ENCODE results near the gene CNOT4. TPM values are rescaled to one million over a fixed set of nuclear protein-coding genes. Genes with fewer than 3 reads are reported as not detected.
"Not testable (repeated sequence)": the region's sequence is repeated elsewhere in the genome, so short reads cannot be mapped to it uniquely, and the experiment has no call there.

The CNOT4 gene
- total and polyA plus RNA-seq, 12 donors, result 8.7 to 28.1 (median 16.8) TPM

DNA sequence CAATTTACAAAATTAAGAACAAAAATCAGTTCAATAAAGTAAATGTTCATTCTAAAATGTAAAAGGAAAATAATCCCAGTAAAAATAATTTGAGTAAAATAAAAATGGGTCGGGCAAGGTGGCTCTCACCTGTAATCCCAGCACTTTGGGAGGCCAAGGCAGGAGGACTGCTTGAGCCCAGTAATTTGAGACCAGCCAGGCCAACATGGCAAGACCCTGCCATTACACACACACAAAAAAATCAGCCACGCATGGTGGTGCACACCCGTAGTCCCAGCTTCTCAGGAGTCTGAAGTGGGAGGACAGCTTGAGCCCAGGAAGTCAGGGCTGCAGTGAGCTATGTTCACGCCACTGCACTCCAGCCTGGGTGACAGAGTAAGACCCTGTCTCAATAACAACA lies 34.4 kb downstream of the CNOT4 start:
- no peak overlapping the region for H3K27ac ChIP-seq
- no peak for TF ChIP-seq POLR2A (IDR thresholded peaks at IDR 0.05)
- TF ChIP-seq, protein P1, sequence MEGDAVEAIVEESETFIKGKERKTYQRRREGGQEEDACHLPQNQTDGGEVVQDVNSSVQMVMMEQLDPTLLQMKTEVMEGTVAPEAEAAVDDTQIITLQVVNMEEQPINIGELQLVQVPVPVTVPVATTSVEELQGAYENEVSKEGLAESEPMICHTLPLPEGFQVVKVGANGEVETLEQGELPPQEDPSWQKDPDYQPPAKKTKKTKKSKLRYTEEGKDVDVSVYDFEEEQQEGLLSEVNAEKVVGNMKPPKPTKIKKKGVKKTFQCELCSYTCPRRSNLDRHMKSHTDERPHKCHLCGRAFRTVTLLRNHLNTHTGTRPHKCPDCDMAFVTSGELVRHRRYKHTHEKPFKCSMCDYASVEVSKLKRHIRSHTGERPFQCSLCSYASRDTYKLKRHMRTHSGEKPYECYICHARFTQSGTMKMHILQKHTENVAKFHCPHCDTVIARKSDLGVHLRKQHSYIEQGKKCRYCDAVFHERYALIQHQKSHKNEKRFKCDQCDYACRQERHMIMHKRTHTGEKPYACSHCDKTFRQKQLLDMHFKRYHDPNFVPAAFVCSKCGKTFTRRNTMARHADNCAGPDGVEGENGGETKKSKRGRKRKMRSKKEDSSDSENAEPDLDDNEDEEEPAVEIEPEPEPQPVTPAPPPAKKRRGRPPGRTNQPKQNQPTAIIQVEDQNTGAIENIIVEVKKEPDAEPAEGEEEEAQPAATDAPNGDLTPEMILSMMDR (IDR thresholded peaks at IDR 0.05), result no peak
- WGBS, 4 donors, result 96 to 98% (median 98%) methylated on average over 4 of the region's 4 CpGs
- no peaks in the 10 kb centered on the region for H3K27me3 ChIP-seq
- no peaks in the 10 kb centered on the region for H3K9me3 ChIP-seq (replicated peaks in 1 of 3)
- H3K4me1 ChIP-seq (replicated peaks in 1 of 2), result peaks cover 0 to 7% of the 10 kb centered on the region in 2 donors
- no peak for DNase-seq
- no peak overlapping the region for H3K4me3 ChIP-seq
- intact Hi-C loops (cut with DNase I), result no loop called here
- H3K36me3 ChIP-seq (replicated peaks in 1 of 2), result no peaks in the 10 kb centered on the region

DNA sequence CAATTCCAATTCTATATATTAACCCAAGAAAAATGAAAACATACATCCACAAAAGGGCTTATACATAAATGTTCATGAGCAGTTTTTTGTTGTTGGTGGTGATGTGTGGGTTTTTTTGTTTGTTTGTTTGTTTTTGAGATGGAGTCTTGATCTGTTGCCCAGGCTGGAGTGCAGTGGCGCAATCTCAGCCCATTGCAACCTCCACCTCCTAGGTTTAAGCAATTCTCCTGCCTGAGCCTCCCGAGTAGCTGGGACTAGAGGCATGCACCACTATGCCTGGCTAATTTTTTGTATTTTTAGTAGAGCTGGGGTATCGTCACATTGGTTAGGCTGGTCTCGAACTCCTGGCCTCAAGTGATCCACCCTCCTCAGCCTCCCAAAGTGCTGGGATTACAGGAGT lies 40.2 kb downstream of the CNOT4 start:
- H3K27me3 ChIP-seq; H3K9me3 ChIP-seq (replicated peaks in 1 of 3); H3K4me1 ChIP-seq (replicated peaks in 1 of 2); H3K36me3 ChIP-seq (replicated peaks in 1 of 2); intact Hi-C loops (cut with DNase I); H3K4me3 ChIP-seq; H3K27ac ChIP-seq; DNase-seq: not testable (repeated sequence)
- WGBS, 4 donors, result 65 to 99% (median 96%) methylated on average over 2 to 4 of the region's 4 CpGs

GRCh38 chr7:135467207-135467711 lies 42.6 kb downstream of the CNOT4 start:
- TF ChIP-seq, protein P1 (IDR thresholded peaks at IDR 0.05), result no peak
- TF ChIP-seq POLR2A (IDR thresholded peaks at IDR 0.05), result no peak
- Histone ChIP-seq H3K27ac (no peak overlapping the region), H3K36me3 (replicated peaks in 1 of 2) (no peaks in the 10 kb centered on the region), H3K9me3 (replicated peaks in 1 of 3) (no peaks in the 10 kb centered on the region), H3K4me1 (replicated peaks in 1 of 2) (no peaks in the 10 kb centered on the region), H3K27me3 (no peaks in the 10 kb centered on the region), H3K4me3 (no peak overlapping the region)
- no peak for DNase-seq
- WGBS, 4 donors, result 91 to 96% (median 93%) methylated on average over 5 of the region's 5 CpGs
- intact Hi-C loops (cut with DNase I), result no loop called here

DNA sequence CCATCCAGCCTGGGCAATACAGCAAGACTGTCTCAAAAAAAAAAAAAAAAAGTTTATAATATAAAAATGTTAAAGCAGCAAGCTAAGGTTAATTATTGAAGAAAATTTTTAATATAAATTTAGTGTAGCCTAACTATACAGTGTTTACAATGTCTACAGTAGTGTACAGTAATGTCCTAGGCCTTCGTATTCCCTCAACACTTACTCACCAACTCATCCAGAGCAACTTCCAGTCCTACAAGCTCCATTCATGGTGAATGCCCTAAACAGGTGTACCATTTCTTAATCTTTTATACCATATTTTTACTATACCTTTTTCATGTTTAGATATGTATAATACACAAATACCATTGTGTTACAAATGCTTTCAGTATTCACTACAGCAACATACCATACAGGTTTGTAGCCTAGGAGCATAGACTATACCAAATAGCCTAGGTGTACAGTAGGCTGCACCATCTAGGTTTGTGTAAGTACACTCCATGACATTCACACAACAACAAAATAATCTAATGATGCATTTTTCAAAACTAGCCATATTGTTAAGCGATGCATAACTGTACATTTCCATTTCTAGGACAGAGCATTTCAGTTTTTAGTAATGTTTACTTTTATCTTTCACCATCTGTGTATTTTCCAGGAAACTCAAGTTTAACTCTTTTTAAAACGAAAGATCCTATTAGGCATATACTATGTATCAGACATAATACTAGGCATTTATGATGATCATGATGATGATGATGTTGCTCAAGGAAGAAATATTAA lies 43.3 kb downstream of the CNOT4 start:
- Histone ChIP-seq H3K27me3 (no peaks in the 10 kb centered on the region), H3K4me1 (replicated peaks in 1 of 2) (no peaks in the 10 kb centered on the region), H3K9me3 (replicated peaks in 1 of 3) (no peaks in the 10 kb centered on the region), H3K4me3 (no peak overlapping the region), H3K36me3 (replicated peaks in 1 of 2) (no peaks in the 10 kb centered on the region), H3K27ac (no peak overlapping the region)
- DNase-seq, result no peak
- intact Hi-C loops (cut with DNase I), result no loop called here
- TF ChIP-seq, protein P1 (IDR thresholded peaks at IDR 0.05), result no peak
- TF ChIP-seq POLR2A (IDR thresholded peaks at IDR 0.05), result no peak
- 91 to 96% (median 93%) methylated on average over 3 of the region's 3 CpGs for WGBS, 4 donors

DNA sequence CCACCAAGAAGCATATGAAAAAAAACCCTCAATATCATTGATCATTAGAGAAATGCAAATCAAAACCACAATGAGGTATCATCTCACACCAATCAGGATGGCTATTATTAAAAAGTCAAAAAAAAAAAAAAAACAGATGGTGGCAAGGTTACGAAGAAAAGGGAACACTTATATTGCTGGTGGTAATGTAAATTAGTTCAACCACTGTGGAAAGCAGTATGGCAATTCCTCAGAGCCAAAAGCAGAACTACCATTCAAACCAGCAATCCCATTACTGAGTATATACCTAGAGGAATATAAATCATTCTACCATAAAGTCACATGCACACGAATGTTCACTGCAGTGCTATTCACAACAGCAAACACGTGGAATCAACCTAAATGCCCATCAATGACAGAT lies 46.0 kb downstream of the CNOT4 start:
- Histone ChIP-seq H3K4me1 (replicated peaks in 1 of 2) (no peaks in the 10 kb centered on the region), H3K27ac (no peak overlapping the region), H3K36me3 (replicated peaks in 1 of 2) (no peaks in the 10 kb centered on the region), H3K27me3 (no peaks in the 10 kb centered on the region), H3K4me3 (no peak overlapping the region), H3K9me3 (replicated peaks in 1 of 3) (no peaks in the 10 kb centered on the region)
- TF ChIP-seq, protein P1 (IDR thresholded peaks at IDR 0.05), result no peak
- no peak for TF ChIP-seq POLR2A (IDR thresholded peaks at IDR 0.05)
- WGBS, 4 donors, result 79 to 89% (median 83%) methylated on average over 3 of the region's 3 CpGs
- DNase-seq, result no peak
- intact Hi-C loops (cut with DNase I), result no loop called here

All from adrenal gland (tissue), 12 donors.